AG09309 (cell line): ENCODE results near the gene GNPTG.

ENCODE experiments used
- DNase-seq: peaks from one replicate; pipeline ENCODE4 v3.0.0-alpha.2; 2010; ENCODE audit warnings: low read depth
- H3K4me3 ChIP-seq: 2 replicates; pipeline ENCODE4 v1.5.1; 2011; ENCODE audit warnings: mild to moderate bottlenecking, low read depth, low read length, moderate library complexity; ENCODE audit not compliant: control insufficient read depth
- TF ChIP-seq, protein P1 (sequence below): IDR thresholded peaks from 2 replicates; pipeline ENCODE4 v1.5.1; 2011; ENCODE audit warnings: mild to moderate bottlenecking, low read depth, low read length, inconsistent platforms; ENCODE audit not compliant: insufficient read depth, control insufficient read depth; ENCODE audit errors: missing control alignments

GNPTG gene

DNA sequence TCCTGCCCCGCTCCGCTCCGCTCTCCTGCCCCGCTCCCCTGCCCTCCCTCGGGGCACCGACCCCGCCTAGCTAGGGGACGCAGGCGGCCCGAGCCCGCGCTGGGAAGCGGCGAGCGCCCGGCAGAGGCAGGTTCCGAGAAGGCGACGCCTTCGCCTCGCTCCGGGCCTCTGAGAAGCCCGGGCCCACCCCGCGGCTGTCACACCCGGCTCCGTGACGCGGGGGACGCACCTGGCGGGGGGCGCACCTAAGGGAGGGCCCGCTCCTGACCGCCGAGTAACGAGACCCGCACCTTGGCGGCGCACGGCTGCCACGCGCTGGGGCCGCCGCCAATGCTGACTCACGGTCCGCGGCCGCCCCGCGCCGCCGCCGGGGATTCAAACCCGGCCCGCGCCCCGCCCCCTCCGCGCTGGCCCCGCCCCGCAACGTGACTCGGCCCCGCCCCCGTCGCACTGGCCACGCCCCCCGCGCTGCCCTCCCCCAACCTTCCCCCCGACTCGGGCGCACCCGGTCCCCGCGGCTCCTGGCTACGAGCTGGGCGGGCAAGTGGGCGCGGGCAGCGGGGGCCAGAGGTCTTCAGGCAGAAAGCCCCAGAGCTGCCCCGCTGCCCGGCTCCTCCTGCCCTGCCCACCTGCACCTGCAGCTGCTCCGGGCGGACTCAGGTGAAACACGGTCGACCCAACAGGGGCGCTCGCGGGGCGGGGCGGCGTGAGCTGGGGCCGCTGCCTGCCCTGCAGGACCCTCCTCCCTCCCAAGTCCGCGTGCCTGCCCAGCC is 27.8 kb downstream of the GNPTG start:
- peak overlapping the region; percentile 45 for H3K4me3 ChIP-seq
- TF ChIP-seq, protein P1, sequence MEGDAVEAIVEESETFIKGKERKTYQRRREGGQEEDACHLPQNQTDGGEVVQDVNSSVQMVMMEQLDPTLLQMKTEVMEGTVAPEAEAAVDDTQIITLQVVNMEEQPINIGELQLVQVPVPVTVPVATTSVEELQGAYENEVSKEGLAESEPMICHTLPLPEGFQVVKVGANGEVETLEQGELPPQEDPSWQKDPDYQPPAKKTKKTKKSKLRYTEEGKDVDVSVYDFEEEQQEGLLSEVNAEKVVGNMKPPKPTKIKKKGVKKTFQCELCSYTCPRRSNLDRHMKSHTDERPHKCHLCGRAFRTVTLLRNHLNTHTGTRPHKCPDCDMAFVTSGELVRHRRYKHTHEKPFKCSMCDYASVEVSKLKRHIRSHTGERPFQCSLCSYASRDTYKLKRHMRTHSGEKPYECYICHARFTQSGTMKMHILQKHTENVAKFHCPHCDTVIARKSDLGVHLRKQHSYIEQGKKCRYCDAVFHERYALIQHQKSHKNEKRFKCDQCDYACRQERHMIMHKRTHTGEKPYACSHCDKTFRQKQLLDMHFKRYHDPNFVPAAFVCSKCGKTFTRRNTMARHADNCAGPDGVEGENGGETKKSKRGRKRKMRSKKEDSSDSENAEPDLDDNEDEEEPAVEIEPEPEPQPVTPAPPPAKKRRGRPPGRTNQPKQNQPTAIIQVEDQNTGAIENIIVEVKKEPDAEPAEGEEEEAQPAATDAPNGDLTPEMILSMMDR, result no peak
- no peak for DNase-seq

DNA sequence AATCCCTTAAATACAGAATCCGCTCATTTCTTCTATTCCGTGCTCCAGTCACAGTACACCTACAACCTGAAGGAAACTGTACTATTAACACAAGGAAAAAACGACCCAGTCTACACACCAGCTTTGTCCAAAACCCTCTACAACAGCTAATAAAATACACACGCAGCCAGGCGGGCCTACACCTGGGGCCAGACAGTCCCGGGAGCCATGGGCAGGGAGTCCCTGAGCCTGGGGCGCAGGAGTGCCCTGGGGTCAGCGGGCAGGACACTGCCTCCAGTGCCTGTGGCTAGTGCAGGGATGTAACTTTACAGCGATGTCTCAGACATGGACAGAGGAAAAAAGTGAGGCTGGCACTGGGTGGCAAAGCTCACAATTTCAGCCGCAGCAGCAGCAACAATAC is 28.5 kb downstream of the GNPTG start:
- TF ChIP-seq, protein P1, result no peak
- no peak for DNase-seq
- H3K4me3 ChIP-seq, result no peak overlapping the region

DNA sequence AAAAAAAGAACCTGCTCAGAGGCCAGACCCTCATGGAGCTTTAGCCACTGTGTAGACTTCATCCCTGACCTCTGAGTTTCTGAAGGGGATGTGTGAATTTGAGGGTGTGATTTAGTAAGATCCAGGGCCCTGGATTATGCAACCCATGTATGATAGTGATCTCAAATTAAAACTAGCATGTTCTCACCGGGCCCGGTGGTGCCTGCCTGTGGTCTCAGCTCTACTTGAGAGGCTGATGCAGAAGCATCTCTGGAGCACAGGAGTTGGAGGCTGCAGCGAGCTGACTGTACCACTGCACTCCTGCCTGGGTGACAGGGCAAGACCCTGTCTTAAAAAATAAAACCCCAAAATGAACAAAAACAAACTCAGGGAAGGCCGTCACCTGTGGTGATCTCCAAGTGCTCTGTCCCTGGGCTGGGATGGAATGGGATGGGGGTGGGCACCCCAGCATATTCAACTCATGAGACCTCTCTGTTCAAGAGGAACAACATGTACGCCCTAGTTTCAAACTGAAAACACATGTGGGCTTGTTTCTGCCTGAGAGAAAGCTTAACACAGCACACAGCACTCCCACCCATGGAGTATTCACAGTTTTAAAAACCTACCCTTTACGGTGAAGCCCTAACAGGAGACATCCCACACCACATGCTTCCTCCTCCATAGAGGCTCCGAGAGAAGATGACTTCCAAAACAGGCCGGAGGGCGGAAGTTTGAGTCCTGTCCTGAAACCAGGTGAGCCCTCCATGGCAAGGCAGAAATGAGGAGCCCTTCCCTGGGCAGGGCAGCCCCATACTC is 30.1 kb downstream of the GNPTG start:
- no peak for DNase-seq
- TF ChIP-seq, protein P1, result no peak
- H3K4me3 ChIP-seq, result no peak overlapping the region

GRCh38 chr16:1383556-1383955 is 31.8 kb downstream of the GNPTG start:
- no peak overlapping the region for H3K4me3 ChIP-seq
- no peak for DNase-seq
- TF ChIP-seq, protein P1, result no peak

DNA sequence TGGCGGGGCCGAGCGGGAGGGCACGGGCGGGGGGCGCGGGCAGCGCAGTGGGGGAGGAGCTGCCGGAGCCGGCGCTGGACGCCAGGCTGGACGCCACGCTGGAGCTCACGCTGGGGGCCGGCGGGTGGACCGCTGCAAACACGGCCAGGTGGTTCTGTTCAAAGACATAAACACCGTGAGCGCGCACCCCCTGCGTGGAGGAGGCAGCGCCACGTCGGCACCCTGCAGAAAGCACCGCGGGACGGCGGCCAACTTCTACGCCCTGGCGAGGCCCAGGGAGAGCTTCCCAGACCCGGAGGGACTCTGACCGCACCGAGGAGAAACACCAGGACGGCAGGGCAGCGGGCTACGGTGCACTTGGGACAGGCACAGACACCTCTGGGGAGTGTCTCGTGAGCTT is 33.5 kb downstream of the GNPTG start:
- no peak overlapping the region for H3K4me3 ChIP-seq
- TF ChIP-seq, protein P1, result no peak
- no peak for DNase-seq

- TF ChIP-seq, protein P1, result no peak
- H3K4me3 ChIP-seq, result no peak overlapping the region
- DNase-seq, result no peak
These were observed 35.6 kb downstream of the GNPTG start for GRCh38 chr16:1387331-1387730.
